HG02884 (cell line): ENCODE measurements around the gene YAE1.
"Not testable (repeated sequence)": the region's sequence is repeated elsewhere in the genome, so short reads cannot be mapped to it uniquely, and the experiment has no call there.

Source experiments
- ATAC-seq: cut with Tn5 transposase; IDR thresholded peaks from one replicate; pipeline ENCODE4 v1.9.1; 2021; ENCODE audit warnings: mild to moderate bottlenecking, moderate library complexity; ENCODE audit not compliant: unreplicated experiment

Gene YAE1, protein sequence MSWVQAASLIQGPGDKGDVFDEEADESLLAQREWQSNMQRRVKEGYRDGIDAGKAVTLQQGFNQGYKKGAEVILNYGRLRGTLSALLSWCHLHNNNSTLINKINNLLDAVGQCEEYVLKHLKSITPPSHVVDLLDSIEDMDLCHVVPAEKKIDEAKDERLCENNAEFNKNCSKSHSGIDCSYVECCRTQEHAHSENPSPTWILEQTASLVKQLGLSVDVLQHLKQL

DNA sequence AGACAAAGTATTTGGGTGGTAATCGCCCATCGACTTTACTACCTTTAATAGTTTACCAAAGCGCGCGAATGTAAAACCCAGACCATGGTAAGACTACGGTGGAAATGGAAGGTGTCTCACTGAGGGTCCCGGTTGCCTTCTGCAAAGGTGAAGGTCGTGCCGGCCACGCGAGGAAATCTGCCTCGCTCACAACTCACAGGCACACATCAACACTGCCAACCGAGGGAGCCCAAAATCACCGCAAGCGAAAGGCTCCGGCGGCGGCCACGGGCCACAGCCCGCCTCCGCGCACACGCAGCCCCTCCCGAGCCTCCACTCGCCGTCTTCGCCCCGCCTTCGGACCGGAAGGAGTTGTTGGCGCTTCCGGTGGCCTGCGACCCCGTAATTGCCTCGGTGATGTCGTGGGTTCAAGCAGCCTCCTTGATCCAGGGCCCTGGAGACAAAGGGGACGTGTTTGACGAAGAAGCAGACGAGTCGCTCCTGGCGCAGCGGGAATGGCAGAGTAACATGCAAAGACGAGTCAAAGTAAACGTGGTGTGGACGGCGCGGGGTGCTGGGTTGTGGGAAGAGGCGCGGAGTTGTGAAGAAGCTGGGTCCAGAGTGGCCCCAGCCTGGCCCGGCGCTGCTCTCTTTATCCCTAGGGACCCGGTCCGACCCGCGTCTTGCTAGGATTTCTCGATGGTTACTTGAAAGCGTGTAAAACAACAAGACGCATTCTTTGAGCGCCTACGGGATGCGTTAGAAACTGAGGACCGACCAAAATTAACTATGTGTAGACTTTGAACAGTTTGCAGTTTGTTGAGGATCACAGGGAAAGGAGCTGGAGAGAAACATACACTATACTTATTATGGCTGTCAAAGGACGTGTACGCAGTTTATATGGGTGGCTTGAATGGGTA, at the start of gene YAE1:
Gene YAE1 (plus strand): TSS at position 382 of the 899 bp plus-strand sequence. CDS start 15 bp downstream, at position 397.
- peak; percentile 98 for ATAC-seq

DNA sequence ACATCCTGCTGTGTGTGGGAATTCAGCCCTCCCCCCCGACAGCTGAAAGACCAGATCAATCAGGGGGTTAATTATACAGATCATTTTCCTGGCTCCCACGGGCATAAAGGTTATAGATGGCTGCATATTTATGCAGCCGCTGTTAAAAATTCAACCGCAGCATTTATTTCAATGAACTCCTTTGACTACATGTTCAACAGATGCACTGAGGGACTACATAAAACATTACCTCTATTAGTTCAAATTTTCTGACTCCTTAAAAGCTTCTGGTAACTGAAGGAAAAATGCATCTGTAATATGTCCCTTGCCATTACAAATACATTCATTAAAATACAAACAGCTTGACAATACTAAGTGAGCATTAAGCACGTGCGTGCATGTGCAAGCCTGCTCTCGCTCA, 49.7 kb upstream of the YAE1 start:
- ATAC-seq = no peak

DNA sequence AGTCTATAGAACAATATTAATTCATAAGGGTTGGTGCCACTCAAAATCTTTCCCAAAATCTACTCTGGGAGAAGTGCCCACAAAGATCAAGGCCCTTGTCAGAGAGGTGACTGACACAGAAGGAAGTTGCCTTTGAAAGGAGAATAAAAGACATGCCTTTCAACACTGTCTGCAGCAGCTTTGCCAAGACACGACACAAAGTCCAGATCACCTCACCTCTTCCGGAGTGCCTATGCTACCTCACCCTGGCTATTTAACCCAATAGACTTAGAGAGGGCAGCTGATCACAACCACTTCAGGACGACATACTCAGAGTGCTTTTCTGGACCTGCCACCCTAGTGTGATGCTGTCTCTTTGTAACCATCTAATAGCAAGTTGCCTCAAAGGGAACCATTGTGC, 49.0 kb upstream of the YAE1 start:
- ATAC-seq = no peak

DNA sequence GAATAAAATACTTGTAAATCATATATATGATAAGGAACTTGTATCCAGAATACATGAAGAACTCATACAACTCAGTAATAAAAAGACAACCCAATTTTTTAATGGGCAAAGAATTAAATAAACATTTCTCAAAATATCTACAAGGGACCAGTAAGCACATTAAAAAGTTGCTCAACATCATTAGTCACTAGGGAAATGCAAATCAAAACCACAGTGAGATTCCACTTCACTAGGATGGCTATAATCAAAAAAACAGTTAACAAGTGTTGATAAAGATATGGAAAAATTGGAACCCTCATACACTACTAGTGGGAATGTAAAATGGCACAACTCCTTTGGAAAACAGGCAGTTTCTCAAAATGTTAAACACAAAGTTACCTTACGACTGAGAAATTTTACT, 40.3 kb upstream of the YAE1 start:
- no peak for ATAC-seq

DNA sequence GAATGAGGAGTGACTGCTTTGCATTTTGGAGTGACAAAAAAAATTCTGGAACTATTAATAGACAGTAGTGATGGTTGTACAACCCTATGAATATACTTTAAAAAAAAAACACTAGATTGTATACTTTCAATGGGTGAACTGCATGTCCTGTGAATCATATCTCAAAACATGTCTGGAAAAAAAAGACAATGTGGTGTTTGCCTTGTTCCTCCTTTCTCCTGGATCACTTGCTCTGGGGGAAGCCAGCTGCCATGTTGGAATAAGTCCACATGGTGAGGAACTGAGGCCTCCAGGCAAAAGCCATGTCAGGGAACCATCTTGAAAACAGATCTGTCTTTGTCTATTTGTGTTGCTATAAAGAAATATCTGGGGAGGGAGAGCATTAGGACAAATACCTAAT, 39.5 kb upstream of the YAE1 start:
- no peak for ATAC-seq

DNA sequence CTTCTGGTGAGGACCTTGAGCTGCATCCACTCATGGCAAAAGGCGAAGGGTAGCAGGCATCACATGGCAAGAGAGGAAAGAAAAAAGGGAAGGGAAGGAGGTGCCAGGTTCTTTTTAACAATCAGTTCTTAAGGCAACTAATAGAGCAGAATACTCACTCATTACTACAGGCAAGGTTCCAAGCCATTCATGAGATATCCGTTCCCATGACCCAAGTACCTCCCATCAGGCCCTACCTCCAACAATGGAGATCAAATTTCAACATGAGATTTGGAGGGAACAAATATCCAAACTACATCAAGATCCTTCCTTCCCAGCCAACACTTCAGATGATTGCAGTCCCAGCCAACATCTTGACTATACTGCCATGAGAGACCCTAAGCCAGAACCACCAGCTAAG, 38.9 kb upstream of the YAE1 start:
- no peak for ATAC-seq

DNA sequence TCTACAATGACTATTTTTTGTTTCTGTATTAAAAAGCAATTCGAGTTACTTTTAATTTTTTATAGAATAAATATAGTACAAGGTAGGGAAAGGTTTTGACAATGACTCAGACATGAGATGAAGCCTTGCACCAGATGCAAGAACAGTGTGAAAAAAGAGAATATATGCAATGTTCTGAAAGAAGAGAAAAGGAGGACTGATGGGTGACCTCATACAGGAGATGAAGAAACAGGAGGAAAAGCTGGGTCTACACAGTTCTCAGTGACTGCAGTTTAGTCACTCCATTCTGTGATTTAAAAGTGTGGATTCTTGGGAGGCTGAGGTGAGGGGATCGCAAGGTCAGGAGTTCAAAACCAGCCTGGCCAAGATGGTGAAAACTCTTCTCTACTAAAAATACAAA, 38.3 kb upstream of the YAE1 start:
- ATAC-seq = no peak

DNA sequence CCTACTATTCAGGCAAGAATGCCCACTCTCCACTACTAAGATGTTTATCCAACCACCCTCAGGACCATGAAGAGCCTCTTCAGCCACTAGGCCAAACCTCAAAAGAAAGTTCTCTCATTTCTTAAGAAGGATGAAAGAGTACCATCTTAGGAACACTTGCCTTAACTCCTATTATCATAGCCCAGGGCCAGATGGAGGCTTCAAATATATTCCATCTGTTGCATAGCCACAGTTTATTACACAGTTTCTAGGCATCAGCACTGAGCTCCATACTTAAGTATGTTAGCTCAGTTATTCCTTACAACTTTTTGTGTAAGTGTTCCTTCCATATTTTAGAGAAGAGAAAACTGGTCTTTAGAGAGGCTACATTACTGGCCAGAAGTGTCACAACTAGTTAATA, 37.4 kb upstream of the YAE1 start:
- ATAC-seq = no peak

DNA sequence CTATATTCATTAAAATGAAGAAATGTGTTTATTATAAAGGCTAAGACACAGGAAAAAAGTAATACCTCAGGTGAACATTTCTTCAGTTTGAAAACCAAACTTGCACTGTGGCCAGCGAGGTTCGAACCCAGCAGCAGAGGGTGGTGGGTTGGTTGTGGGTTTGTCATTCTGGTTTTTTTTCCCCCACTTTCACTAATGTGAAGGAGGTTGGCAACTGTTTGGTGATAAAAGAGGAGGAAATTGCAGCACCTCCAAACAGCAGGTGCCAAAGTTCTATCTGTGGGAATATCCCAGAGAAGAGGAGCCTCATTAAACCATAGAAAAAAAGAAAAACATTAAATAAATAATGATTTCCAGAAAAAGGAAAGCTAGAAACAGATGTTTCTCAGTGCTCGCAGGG, 36.6 kb upstream of the YAE1 start:
- no peak for ATAC-seq

DNA sequence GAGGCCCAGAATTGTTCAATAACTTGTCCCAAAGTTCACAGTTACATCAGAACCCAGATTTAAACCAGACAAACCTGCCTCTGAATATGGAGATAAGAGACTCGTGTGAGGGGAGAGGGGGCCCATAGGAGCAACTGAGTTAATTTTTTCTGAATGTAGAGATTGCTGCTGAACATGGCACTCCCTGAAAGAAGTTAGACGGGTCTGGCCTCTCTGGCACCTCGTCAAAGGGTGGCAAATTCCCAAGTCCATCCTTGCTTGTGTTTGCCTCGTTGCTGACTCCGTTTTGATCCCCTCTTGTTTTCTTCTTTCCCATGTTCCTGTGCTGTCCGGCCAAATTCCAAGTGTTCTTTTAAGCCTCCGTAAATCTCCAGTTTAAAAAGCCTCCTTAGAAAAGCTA, 35.2 kb upstream of the YAE1 start:
- no peak for ATAC-seq

DNA sequence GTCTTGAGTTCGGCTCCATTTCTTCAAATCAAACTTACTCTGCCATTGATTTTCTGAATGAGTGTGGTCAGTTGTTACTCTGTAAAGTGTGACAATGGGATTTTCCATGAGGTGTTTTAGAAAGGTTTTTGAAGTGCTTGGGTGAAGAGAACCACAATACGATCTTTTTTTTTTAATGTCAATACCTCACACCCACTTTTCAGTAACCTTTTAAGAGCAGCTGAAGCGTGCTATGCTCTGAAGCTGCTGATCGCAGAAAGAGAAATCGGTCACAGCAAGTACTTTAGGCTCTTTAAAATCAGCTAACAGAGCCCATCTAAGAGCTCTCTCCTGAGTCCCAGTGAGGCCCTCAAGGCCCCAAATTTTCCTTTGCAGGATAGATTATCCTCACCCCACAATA, 34.4 kb upstream of the YAE1 start:
- no peak for ATAC-seq

DNA sequence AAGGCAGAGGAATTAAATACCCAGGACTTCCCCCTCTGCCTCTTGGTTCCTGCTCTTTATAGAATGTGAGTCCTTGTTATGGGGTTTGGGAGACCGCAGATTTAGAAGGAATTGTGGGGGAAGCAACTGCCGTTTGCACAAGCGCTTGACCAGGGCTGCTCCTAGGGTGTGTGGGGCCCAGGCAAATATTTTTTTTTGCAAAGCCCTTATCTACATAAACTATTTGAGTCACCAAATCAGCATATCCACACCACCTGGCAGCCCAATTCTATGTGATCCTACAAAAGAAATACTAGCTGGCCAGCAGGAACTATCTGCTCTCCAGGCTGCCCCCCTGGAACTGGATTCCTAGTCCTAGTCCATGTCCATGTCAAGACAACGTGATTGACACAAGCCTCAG, 33.4 kb upstream of the YAE1 start:
- no peak for ATAC-seq

DNA sequence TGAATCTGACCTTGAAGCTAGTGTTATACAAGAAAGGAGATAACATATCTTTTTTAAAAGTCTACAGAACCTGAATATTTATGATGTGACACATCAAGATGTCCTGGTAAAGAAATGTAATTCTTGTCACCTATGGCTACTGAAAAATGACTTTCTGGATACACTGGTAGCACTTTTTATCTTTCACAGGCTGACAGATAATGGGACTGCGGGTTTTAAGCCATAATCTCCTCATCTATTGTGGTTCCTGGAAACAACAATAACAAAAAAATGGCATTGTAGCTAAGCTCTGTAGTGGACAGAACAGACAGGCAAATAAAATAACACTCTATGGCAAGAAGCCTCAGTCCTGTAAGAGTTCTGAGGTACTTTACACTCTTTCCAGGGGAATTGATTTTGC, 31.6 kb upstream of the YAE1 start:
- ATAC-seq = no peak

DNA sequence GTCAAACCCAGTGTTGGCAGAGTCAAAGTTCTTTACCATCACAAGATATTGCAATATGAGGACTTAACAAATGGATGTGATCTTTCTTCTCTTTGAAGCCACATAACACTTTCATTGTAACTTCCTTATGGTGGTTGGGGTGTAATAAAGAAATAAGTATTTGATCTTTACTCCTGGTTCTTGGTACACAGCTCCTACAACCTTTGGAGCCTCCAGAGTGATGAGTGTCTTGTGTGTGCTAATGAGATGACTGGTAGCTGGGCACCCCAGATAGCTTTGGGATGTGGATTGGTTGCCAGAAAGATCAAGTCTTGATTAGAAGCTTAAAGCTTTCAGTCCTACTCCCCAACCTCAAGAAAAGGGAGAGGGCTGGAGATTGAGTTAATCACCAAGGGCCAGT, 31.1 kb upstream of the YAE1 start:
- ATAC-seq = no peak

DNA sequence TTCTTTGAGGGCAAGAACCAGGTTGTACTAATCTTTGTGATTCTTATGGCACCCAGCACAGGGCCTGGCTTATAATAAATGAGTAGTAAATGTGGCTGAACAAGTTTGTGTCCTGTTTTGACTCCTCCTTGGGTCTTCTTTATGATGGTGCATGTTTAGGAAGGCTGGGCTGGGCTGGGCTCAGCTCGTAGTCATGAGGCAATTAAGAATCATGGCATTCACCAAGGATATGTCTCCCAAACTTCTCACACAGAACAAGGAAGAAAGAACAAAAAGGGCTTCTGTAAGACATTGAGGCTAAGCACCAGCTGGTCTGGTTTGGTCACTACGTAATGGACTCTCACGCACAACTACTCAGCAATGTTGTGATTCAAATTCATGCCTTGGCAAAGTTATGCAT, 30.5 kb upstream of the YAE1 start:
- no peak for ATAC-seq

DNA sequence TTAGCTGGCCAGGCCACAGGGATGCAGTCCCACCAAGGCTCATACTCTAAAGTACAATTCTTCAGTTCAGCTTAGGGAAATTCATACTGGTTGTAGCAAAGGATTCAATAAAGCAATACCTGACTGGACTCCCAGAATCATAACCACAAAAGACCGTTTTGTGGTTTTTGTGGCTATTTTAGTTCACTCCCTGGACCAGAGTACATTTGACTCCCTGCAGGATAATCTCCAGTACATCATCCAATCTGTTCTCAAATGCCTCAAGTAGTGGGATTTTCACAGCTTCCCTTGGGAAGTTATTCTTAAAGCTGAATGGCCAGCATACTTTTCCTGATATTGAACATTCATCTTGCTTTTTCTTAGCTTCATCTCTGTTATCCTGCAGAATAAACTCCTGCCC, 29.3 kb upstream of the YAE1 start:
- ATAC-seq = no peak

DNA sequence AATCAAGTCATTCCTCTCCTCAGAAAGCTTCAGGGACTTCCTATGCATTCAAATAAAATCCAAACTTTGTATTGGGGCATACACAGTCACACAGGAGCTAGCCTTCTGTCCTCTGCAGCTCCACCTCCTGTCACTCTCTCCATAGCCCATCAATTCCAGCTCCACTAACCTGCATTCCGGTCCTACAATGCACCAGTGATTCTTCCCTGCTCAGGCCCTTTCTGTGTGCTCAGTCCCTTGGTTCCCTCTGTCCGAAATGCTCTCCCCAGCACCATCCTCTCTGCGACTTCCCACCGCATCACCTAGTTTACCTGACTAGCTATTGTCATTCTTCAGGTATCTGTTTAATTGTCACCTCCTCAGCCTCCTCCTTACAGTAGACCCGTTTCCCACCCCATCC, 26.4 kb upstream of the YAE1 start:
- no peak for ATAC-seq

DNA sequence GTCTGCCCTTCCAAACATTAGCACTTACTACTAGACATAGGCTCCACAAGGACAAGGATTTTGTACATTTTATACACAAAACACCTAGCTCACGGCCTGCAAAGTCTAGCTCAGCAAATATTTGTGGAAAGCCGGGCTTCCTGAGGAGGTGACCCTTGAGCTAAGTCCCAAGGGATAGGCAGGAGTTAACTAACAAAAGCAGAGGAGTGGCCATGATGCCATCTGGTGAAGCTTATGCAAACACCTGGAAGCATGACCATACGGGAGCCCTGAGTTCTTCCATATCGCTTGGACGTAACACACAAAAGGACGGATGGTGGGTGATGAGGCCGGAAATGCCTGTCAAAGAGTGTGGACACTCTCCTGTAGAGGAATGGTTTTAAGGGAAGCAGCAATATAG, 25.9 kb upstream of the YAE1 start:
- ATAC-seq = no peak

DNA sequence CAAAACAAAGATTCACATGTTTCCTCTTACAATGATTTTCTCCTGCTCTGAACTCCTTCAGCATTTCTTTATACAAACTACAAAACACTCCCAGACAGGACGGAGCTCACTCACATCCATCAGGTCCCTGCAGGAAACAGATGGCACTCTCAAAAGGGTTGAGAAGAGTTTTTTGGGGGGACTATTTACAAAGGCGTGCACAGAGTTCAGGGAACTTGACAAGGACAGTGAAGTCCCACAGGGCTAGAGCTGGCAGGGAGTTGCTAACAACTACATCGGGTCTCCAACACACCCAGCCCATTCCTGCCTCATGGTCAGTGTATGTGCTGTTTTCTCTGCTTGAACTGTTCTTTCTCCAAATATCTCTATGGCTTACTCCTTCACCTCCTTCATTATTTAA, 24.7 kb upstream of the YAE1 start:
- ATAC-seq = no peak

DNA sequence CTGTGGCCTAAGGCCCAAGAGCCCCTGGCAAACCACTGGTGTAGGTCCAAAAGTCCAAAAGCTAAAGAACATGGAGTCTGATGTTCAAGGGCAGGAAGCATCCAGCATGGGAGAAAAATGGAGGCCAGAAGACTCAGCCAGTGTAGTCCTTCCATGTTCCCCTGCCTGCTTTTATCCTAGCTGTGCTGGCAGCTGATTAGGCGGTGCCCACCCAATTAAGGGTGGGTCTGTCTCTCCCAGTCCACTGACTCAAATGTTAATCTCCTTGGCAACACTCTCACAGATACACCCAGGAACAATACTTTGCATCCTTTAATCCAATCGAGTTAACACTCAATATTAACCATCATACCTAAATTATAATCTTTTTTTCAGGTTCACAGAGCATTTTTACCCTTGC, 21.4 kb upstream of the YAE1 start:
- ATAC-seq = not testable (repeated sequence)

DNA sequence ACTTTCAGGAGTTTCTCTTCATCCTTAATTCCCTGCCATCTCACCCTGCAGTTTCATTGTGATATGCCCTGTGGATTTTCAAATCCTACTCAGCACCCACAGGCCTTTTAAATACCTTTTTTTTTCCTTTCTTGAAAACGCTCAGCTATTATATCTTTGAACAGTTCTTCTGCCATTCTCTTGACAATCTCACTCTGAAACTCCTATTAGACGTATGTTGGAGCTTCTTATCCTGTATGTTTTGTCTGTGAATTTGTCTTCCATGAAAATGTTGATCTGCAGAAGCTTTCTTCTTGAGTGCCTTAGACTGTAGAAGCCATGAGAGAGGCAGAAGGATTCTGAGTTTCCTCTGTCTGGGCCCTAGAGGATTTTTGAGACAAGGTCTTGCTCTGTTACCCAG, 18.9 kb upstream of the YAE1 start:
- no peak for ATAC-seq

DNA sequence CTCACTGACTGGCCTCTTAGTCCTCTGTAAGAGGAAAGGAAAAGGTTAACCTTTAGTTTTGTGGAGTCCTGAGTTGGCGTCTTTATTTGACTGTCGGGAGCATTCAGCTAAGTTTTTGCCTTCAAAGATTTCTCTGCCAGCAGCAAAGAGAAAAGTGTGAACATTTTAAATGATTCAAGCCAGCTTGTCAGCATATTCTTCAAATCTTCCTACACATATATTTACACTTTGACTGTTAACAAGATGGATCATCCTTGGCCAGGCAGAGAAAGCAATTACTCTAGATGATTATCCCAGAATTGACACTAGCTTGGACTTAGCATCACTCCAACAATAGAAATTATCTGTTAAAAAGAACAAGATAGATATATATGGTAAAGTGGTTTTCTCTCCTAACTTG, 15.8 kb upstream of the YAE1 start:
- no peak for ATAC-seq

DNA sequence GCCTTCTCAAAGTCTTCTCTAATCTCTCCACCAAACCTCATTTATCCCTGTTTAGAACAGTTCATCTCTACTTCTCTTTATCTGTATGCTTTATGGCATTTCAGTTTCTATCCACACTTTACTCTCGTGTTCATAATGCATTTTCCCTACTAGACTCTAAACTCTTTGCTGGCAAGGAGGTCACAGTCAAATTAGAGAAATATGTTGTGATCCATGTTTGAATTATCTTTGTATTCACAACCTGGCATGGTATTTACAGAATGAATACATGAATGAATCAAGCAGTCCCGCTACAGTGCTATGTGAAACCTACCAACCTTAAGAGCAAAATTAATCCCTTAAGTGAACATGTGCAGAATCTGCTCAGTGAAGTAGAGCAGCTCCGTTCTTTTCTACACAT, 12.8 kb upstream of the YAE1 start:
- ATAC-seq = no peak
